B cell (primary cell): ENCODE data around the gene STK11. TPM values are rescaled to one million over a fixed set of nuclear protein-coding genes. Genes with fewer than 3 reads are reported as not detected.

Source experiments
- ATAC-seq: fragments of 200-7000 bp; cut with Tn5 transposase; one replicate; pipeline ENCODE4 v1.10.0; 2021; ENCODE audit warnings: low read depth, mild to moderate bottlenecking, moderate number of reproducible peaks, moderate library complexity
- CTCF ChIA-PET: fragments of 350-600 bp; sonication (Branson Sonifier 250); formaldehyde crosslinking; loops from one replicate; lab custom pipeline; 2021; ENCODE audit warnings: antibody characterized with exemption, inconsistent platforms; lab: Charles Lee
- POLR2A ChIA-PET: fragments of 350-600 bp; sonication (Branson Sonifier 250); formaldehyde crosslinking; loops from one replicate; lab custom pipeline; 2021; ENCODE audit warnings: antibody characterized with exemption; lab: Charles Lee
- DNase-seq: peaks from one replicate; pipeline ENCODE4 v3.0.0; 2013
- H2AFZ ChIP-seq: 2 replicates; pipeline ENCODE4 v1.6.1; 2012; ENCODE audit warnings: mild to moderate bottlenecking, low read depth, low read length; ENCODE audit not compliant: insufficient read depth, poor library complexity, severe bottlenecking
- H3K27ac ChIP-seq, 2 donors: 1 replicate in 1 of 2; 2 replicates in 1 of 2; pipeline ENCODE4 v1.5.1; 2012 to 2013; ENCODE audit warnings: low read length in 2 of 2, mild to moderate bottlenecking in 2 of 2, moderate library complexity in 1 of 2
- H3K27me3 ChIP-seq, 4 experiments: fragments of 200-600 bp in 1 of 4; sonication (generic) in 1 of 4; replicated peaks in 1 of 4; 1 replicate in 2 of 4; 2 replicates in 2 of 4; pipeline versions ENCODE4 v1.6.1 to v1.7.0; 2013 to 2016; ENCODE audit warnings: low read length in 3 of 4, mild to moderate bottlenecking in 2 of 4, mixed read lengths in 1 of 4, moderate library complexity in 1 of 4; ENCODE audit not compliant: insufficient read depth in 4 of 4, control insufficient read depth in 3 of 4; ENCODE audit errors: control extremely low read depth in 1 of 4
- H3K36me3 ChIP-seq, 2 experiments: replicated peaks in 1 of 2; 1 replicate in 1 of 2; 2 replicates in 1 of 2; pipeline versions ENCODE4 v1.6.1 to v1.7.1; 2013; ENCODE audit warnings: low read length in 1 of 2; ENCODE audit not compliant: insufficient read depth in 2 of 2, control insufficient read depth in 1 of 2; ENCODE audit errors: control extremely low read depth in 1 of 2, extremely low read depth in 1 of 2
- H3K4me1 ChIP-seq, 2 donors: fragments of 200-600 bp in 1 of 2; sonication (generic) in 1 of 2; 1 replicate in 1 of 2; 2 replicates in 1 of 2; pipeline versions ENCODE4 v1.5.1 to v1.6.1; 2013 to 2017; ENCODE audit warnings: low read length in 2 of 2; ENCODE audit not compliant: control insufficient read depth in 2 of 2, insufficient read depth in 2 of 2
- H3K4me2 ChIP-seq: replicated peaks from 2 replicates; pipeline ENCODE3; 2012; ENCODE audit warnings: mild to moderate bottlenecking, low read depth, low read length; ENCODE audit not compliant: poor library complexity, severe bottlenecking
- H3K4me3 ChIP-seq, 5 experiments: fragments of 200-600 bp in 1 of 5; sonication (generic) in 1 of 5; 1 replicate in 3 of 5; 2 replicates in 2 of 5; pipeline versions ENCODE4 v1.5.1 to v1.7.0; 2011 to 2016; ENCODE audit warnings: low read length in 4 of 5, mild to moderate bottlenecking in 4 of 5, low read depth in 2 of 5, control low read depth in 1 of 5, moderate library complexity in 1 of 5; ENCODE audit not compliant: insufficient read depth in 1 of 5; ENCODE audit errors: control extremely low read depth in 1 of 5, extremely low read depth in 1 of 5
- H3K79me2 ChIP-seq: fragments of 200-600 bp; sonication (generic); one replicate; pipeline ENCODE4 v1.6.0; 2016; ENCODE audit warnings: low read length; ENCODE audit not compliant: control insufficient read depth, insufficient read depth
- H3K9ac ChIP-seq: fragments of 200-600 bp; sonication (generic); 2 replicates; pipeline ENCODE4 v1.6.1; 2017; ENCODE audit warnings: mild to moderate bottlenecking, low read length, moderate library complexity
- H3K9me3 ChIP-seq, 3 donors: one replicate each; pipeline versions ENCODE4 v1.6.1 to v1.7.1; 2013; ENCODE audit warnings: low read length in 2 of 3; ENCODE audit not compliant: control insufficient read depth in 2 of 3, insufficient read depth in 1 of 3; ENCODE audit errors: control extremely low read depth in 1 of 3
- H4K20me1 ChIP-seq: 2 replicates; pipeline ENCODE4 v1.6.0; 2012; ENCODE audit warnings: mild to moderate bottlenecking, low read length; ENCODE audit not compliant: insufficient read depth, control insufficient read depth, poor library complexity, severe bottlenecking
- H3K27ac Mint-ChIP-seq: one replicate; pipeline ENCODE4 v1.8.0; 2021; ENCODE audit warnings: mixed read lengths
- H3K27me3 Mint-ChIP-seq: one replicate; pipeline ENCODE4 v1.8.0; 2021; ENCODE audit warnings: mixed read lengths
- H3K4me1 Mint-ChIP-seq: one replicate; pipeline ENCODE4 v1.8.0; 2021; ENCODE audit warnings: mixed read lengths
- H3K4me3 Mint-ChIP-seq: one replicate; pipeline ENCODE4 v1.8.0; 2021; ENCODE audit warnings: mixed read lengths
- H3K9me3 Mint-ChIP-seq: one replicate; pipeline ENCODE4 v1.8.0; 2022; ENCODE audit warnings: mixed read lengths; ENCODE audit not compliant: insufficient read depth
- EZH2 ChIP-seq: IDR thresholded peaks from 2 replicates; pipeline ENCODE4 v1.6.1; 2012; ENCODE audit warnings: borderline replicate concordance, low read depth, mild to moderate bottlenecking, moderate library complexity, low read length; ENCODE audit not compliant: insufficient read depth, poor library complexity, severe bottlenecking
- WGBS: methylation state at CpG from one replicate; pipeline ENCODE4 v1.1.5; 2013; ENCODE audit warnings: missing lambda C conversion rate; ENCODE audit not compliant: insufficient coverage; 5-methylcytosine and 5-hydroxymethylcytosine counted together
- intact Hi-C: fragments of 100-400 bp; cut with micrococcal nuclease; formaldehyde crosslinking; loops from one replicate; pipeline ENCODE4 v1.10.0; 2022
- polyA plus RNA-seq: library from polyadenylated mRNA; depleted of rRNA; stranded (reverse); fragments of >200 nt; gene quantifications from 2 replicates; pipeline ENCODE4 v1.2.3, GENCODE V29; 2012
- total RNA-seq, 2 donors: library from RNA; stranded (reverse); fragments of 120-200 nt in 1 of 2; gene quantifications; 1 replicate in 1 of 2; 2 replicates in 1 of 2; pipeline versions ENCODE4 v1.2.3 to v1.2.4, GENCODE V29; 2013 to 2022
- TF ChIP-seq, protein P1 (sequence below): fragments of 200-600 bp; IDR thresholded peaks from one replicate; pipeline ENCODE4 v1.8.0; 2022; ENCODE audit warnings: antibody characterized with exemption, mild to moderate bottlenecking

STK11 gene
- total and polyA plus RNA-seq, 2 donors (not counting 1 experiment from before 2014, with no cell fraction given): 87.9 to 89.9 TPM

DNA sequence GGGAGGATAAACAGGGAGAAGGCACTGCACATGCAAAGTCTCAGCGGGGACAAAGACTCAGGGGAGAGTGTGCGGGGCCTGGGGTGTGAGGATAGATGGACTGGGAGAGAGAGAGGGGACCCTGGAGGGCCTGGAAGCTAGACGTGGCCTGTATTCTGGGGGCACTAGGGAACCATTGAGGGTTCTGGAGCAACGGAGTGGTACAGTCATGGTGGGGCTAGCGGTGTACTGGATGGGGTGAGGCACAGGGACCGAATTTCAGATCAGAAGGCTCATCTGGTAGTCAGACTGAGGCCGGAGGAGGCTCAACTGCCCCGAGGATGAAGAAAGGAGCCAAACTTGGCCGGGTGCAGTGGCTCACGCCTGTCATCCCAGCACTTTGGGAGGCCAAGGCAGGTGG lies 23.5 kb upstream of the STK11 start:
- H3K9me3 Mint-ChIP-seq: no peaks in the 10 kb centered on the region
- peaks cover 10 to 11% of the 10 kb centered on the region in 2 donors for H3K4me1 ChIP-seq
- H3K9ac ChIP-seq: no peak overlapping the region
- 96% methylated on average over 10 of the region's 10 CpGs for WGBS
- no peak overlapping the region for H3K4me3 Mint-ChIP-seq
- no peaks in the 10 kb centered on the region for H3K27me3 Mint-ChIP-seq
- CTCF ChIA-PET: no interaction called here
- ATAC-seq (no peak), DNase-seq (no peak)
- TF ChIP-seq, protein P1, sequence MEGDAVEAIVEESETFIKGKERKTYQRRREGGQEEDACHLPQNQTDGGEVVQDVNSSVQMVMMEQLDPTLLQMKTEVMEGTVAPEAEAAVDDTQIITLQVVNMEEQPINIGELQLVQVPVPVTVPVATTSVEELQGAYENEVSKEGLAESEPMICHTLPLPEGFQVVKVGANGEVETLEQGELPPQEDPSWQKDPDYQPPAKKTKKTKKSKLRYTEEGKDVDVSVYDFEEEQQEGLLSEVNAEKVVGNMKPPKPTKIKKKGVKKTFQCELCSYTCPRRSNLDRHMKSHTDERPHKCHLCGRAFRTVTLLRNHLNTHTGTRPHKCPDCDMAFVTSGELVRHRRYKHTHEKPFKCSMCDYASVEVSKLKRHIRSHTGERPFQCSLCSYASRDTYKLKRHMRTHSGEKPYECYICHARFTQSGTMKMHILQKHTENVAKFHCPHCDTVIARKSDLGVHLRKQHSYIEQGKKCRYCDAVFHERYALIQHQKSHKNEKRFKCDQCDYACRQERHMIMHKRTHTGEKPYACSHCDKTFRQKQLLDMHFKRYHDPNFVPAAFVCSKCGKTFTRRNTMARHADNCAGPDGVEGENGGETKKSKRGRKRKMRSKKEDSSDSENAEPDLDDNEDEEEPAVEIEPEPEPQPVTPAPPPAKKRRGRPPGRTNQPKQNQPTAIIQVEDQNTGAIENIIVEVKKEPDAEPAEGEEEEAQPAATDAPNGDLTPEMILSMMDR: no peak
- TF ChIP-seq EZH2: no peak
- no peaks in the 10 kb centered on the region for H3K27me3 ChIP-seq
- no peak overlapping the region for H3K4me2 ChIP-seq
- no peaks in the 10 kb centered on the region for H3K9me3 ChIP-seq
- no peak overlapping the region for H3K27ac ChIP-seq
- H3K36me3 ChIP-seq: no peaks in the 10 kb centered on the region
- no peak overlapping the region for H3K4me3 ChIP-seq
- intact Hi-C loops: no loop called here
- no peaks in the 10 kb centered on the region for H3K79me2 ChIP-seq
- no peaks in the 10 kb centered on the region for H4K20me1 ChIP-seq
- peaks cover 10% of the 10 kb centered on the region for H3K4me1 Mint-ChIP-seq
- no peak overlapping the region for H3K27ac Mint-ChIP-seq
- H2AFZ ChIP-seq: no peak overlapping the region
- POLR2A ChIA-PET: interaction anchor here (0.5 kb wide), 1 partner anchor 12 kb away, joined by 4 read pairs; no protein-coding TSS in a partner anchor

DNA sequence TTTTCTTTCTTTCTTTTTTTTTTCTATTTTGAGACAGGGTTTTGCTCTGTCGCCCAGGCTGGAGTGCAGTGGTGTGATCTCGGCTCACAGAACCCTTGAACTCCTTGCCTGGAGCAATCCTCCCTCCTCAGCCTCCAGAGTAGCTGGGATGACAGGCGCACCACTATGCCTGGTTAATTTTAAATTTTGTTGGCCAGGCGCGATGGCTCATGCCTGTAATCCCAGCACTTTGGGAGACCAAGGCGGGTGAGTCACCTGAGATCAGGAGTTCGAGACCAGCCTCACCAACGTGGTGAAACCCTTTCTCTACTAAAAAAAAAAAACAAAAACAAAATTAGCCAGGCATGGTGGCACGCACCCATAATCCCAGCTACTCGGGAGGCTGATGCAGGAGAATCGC lies 22.9 kb upstream of the STK11 start:
- POLR2A ChIA-PET: interaction anchor here (0.7 kb wide), 1 partner anchor 503 kb away, joined by 3 read pairs; no protein-coding TSS in a partner anchor
- intact Hi-C loops: no loop called here
- H3K27me3 ChIP-seq: no peaks in the 10 kb centered on the region

More for the DNA sequence above, 22.9 kb upstream of the STK11 start:
- no peak overlapping the region for H2AFZ ChIP-seq
- peaks cover 10% of the 10 kb centered on the region for H3K4me1 Mint-ChIP-seq
- H3K27me3 Mint-ChIP-seq: no peaks in the 10 kb centered on the region
- no peak overlapping the region for H3K9ac ChIP-seq
- no peaks in the 10 kb centered on the region for H4K20me1 ChIP-seq
- no peak overlapping the region for H3K4me2 ChIP-seq
- no peak overlapping the region for H3K4me3 ChIP-seq
- 98% methylated on average over 5 of the region's 11 CpGs for WGBS
- DNase-seq (no peak), ATAC-seq (no peak)
- no peaks in the 10 kb centered on the region for H3K9me3 Mint-ChIP-seq
- TF ChIP-seq, protein P1: no peak
- TF ChIP-seq EZH2: no peak
- no peaks in the 10 kb centered on the region for H3K9me3 ChIP-seq
- H3K79me2 ChIP-seq: no peaks in the 10 kb centered on the region
- H3K27ac Mint-ChIP-seq: no peak overlapping the region
- H3K27ac ChIP-seq: no peak overlapping the region
- peaks cover 10 to 11% of the 10 kb centered on the region in 2 donors for H3K4me1 ChIP-seq
- H3K36me3 ChIP-seq: no peaks in the 10 kb centered on the region
- H3K4me3 Mint-ChIP-seq: no peak overlapping the region
- CTCF ChIA-PET: no interaction called here
